HG03064 (cell line): ENCODE data around the gene SLIT3.

ENCODE experiments used
- ATAC-seq: cut with Tn5 transposase; IDR thresholded peaks from one replicate; pipeline ENCODE4 v1.9.1; 2021; ENCODE audit warnings: low read depth; ENCODE audit not compliant: unreplicated experiment

SLIT3 gene

GRCh38 chr5:168914491-168914890 is 386.4 kb downstream of the SLIT3 start:
- no peak for ATAC-seq

- ATAC-seq: no peak
Observed at GRCh38 chr5:168910874-168911273, 390.1 kb downstream of the SLIT3 start.

- no peak for ATAC-seq
Observed at GRCh38 chr5:168908207-168908606, 392.7 kb downstream of the SLIT3 start.

- no peak for ATAC-seq
Observed at GRCh38 chr5:168903061-168903460, 397.9 kb downstream of the SLIT3 start.

GRCh38 chr5:168899673-168900072 is 401.3 kb downstream of the SLIT3 start:
- no peak for ATAC-seq

GRCh38 chr5:168899264-168899663 is 401.7 kb downstream of the SLIT3 start:
- ATAC-seq: no peak

GRCh38 chr5:168898247-168898911 is 402.6 kb downstream of the SLIT3 start:
- no peak for ATAC-seq

- ATAC-seq: no peak
Observed at GRCh38 chr5:168897387-168898122, 403.4 kb downstream of the SLIT3 start.

GRCh38 chr5:168895295-168896071 is 405.5 kb downstream of the SLIT3 start:
- no peak for ATAC-seq

- ATAC-seq: no peak
Observed at GRCh38 chr5:168893283-168893682, 407.7 kb downstream of the SLIT3 start.

- ATAC-seq: no peak
Observed at GRCh38 chr5:168892618-168893186, 408.2 kb downstream of the SLIT3 start.

- no peak for ATAC-seq
Observed at GRCh38 chr5:168890816-168891812, 409.8 kb downstream of the SLIT3 start.

GRCh38 chr5:168889039-168889438 is 411.9 kb downstream of the SLIT3 start:
- no peak for ATAC-seq

GRCh38 chr5:168887931-168888330 is 413.0 kb downstream of the SLIT3 start:
- ATAC-seq: no peak

- ATAC-seq: no peak
Observed at GRCh38 chr5:168886157-168886556, 414.8 kb downstream of the SLIT3 start.

GRCh38 chr5:168885324-168886120 is 415.4 kb downstream of the SLIT3 start:
- ATAC-seq: no peak

- ATAC-seq: no peak
Observed at GRCh38 chr5:168883991-168884390, 416.9 kb downstream of the SLIT3 start.

- ATAC-seq: no peak
Observed at GRCh38 chr5:168883281-168883741, 417.6 kb downstream of the SLIT3 start.

- ATAC-seq: no peak
Observed at GRCh38 chr5:168882283-168882682, 418.7 kb downstream of the SLIT3 start.
